Measurements from ENCODE around the gene CEP112. TPM values are rescaled to one million over a fixed set of nuclear protein-coding genes. Genes with fewer than 3 reads are reported as not detected.

CEP112 gene
- total and polyA plus RNA-seq, 2 of the 8 experiments (the other 6 are each of a cell fraction or from before 2014, with no cell fraction given) = 0.62 to 3.1 TPM

- TF ChIP-seq CHD7 (IDR thresholded peaks at IDR 0.05; ENCODE audit: insufficient replicate concordance, low read length) (no peak), HDAC2 (IDR thresholded peaks at IDR 0.05; ENCODE audit: borderline replicate concordance in 1 of 2, low read depth in 2 of 2, low read length in 2 of 2) (no peak), CEBPB (IDR thresholded peaks at IDR 0.05; ENCODE audit: low read depth, low read length) (no peak), ASH2L (IDR thresholded peaks at IDR 0.05; ENCODE audit: low read length) (no peak), EZH2 (IDR thresholded peaks at IDR 0.05; ENCODE audit: low read depth, low read length, severe bottlenecking) (no peak), RBBP5 (IDR thresholded peaks at IDR 0.05; ENCODE audit: borderline replicate concordance, low read depth, low read length) (no peak), MAX (IDR thresholded peaks at IDR 0.05) (no peak)
Measured at GRCh38 chr17:66135896-66136295, 56.0 kb downstream of the CEP112 start (continued).

Data from H1 (cell line).